OCI-LY3 (cell line): ENCODE data around the gene ASF1A.

Source experiments
- CTCF ChIP-seq: fragments of 200-600, 300-600 bp; sonication (generic); IDR thresholded peaks from 2 replicates; pipeline ENCODE4 v1.5.1; 2014; ENCODE audit warnings: antibody characterized with exemption, low read length, low read depth
- EZH2phosphoT487 ChIP-seq: fragments of 200-600 bp; shearing (Covaris generic); IDR thresholded peaks from 2 replicates; pipeline ENCODE4 v1.6.1; 2018; ENCODE audit warnings: antibody characterized with exemption, mixed run types, low read depth

- TF ChIP-seq CTCF (no peak), EZH2phosphoT487 (no peak)
Observed at GRCh38 chr6:118897386-118897785, 3.4 kb downstream of the ASF1A start.
